Activated CD4-positive, CD25-positive, alpha-beta regulatory T cell treated with anti-CD3 and anti-CD28 coated beads, Interleukin-2, amount 50 U/mL, for 24 hours (primary cell): ENCODE measurements around the gene WIPF3.

Experiments
- ATAC-seq, 2 donors: fragments of 150-1000 bp; cut with Tn5 transposase; one replicate each; pipeline ENCODE4 v1.10.0; 2021; ENCODE audit warnings: mild to moderate bottlenecking in 1 of 2, moderate library complexity in 1 of 2

Gene WIPF3

DNA sequence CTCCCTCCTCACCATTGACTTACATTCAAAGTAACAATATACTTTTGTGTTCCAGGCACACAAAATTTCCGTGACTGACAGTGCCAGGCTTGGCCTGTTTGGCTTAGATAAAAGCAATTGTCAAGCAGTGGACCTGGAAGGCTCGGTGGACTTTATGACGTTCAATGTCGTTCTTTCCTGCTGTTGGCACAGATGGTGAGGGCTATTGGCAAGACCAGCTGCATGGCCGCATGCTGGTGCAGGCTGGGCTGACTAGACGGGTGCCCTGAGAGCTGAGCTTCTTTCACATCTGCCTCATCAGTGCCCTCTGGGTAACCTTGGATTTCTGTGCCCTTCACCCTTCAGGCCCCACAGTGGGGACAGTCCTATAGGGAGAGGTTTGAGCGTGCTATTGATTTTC, 45.2 kb downstream of the WIPF3 start:
- no peak for ATAC-seq

DNA sequence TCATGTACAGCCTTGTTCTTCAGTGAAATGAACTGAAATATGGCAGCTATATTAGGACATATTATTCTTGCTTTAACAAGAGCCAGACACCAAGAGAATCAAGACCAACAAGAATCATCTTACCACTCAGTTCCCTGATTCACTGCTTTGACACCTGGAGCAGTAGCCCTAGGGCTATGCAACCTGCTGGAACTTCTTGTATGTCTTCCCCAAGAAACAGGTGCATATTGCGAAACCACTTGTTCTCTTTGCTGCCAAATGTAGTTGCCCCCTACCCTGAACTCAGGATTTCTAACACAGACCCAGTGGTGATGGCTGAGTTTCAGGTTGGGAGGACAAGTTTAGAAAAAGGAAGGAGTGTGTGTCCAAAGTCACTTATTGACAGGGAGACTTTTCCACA, 46.1 kb downstream of the WIPF3 start:
- no peak for ATAC-seq

DNA sequence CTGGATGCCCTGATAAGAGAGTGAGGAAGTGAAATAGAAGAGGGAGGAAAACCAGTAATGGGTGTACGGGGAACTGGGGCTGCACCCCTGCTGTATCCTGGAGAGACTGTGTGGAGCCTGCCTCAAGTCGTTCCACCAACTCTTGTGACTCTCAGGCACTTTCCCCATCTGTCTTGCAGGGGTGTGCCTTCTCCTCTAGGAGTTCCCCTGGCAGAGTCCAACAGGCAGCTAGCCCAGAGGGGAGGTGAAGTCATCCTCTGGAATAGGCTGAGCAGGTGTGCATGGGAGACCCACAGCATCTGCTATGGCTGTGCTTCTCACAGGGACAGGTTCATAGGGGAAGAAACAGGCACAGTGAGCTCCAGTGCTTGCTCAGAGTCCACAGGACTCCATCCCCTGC, 46.8 kb downstream of the WIPF3 start:
- no peak for ATAC-seq

- ATAC-seq = no peak
These were observed 47.5 kb downstream of the WIPF3 start for GRCh38 chr7:29853789-29854188.

- ATAC-seq = no peak
These were observed 48.1 kb downstream of the WIPF3 start for GRCh38 chr7:29854257-29854938.

- ATAC-seq = no peak
These were observed 51.3 kb downstream of the WIPF3 start for GRCh38 chr7:29857654-29858053.

- ATAC-seq = no peak
These were observed 52.1 kb downstream of the WIPF3 start for GRCh38 chr7:29858191-29858951.

GRCh38 chr7:29859104-29859503, 52.8 kb downstream of the WIPF3 start:
- no peak for ATAC-seq

GRCh38 chr7:29859524-29860185, 53.3 kb downstream of the WIPF3 start:
- no peak for ATAC-seq

DNA sequence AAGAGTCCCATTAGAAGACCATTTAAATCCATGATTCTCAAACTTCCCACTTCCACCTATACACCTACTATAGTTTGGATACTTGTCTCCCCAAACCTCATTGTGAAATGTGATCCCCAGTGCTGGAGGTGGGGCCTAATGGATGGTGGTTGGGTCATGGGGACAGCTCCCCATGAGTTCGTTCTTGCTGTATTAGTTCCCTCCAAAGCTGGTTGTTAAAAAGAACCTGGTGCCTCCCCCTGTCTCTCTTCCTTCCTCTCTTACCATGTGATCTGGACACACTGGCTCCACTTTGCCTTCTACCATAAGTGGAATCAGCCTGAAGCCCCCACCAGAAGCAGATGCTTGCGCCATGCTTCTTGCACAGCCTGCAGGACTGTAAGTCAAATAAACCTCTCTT, 53.9 kb downstream of the WIPF3 start:
- ATAC-seq = no peak

GRCh38 chr7:29861884-29862283, 55.6 kb downstream of the WIPF3 start:
- no peak for ATAC-seq

DNA sequence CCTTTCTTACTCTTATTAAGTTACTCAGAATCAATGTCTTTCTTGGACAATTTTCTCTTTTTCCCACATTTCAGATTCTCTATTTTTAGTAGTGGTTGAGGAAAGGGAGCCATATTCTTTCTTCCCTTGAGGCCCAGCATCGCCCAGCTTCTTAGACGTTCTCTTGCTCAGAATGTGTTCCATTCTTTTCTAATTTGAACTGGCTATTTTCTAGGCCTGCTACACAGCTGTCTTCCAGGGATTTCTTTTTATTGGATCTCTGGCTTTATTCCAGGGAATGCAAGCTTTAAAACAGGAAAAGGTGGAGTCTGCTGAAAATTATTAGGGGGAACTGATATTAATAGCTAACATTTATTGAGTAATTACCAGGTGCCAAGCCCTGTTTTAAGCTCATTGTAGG, 58.3 kb downstream of the WIPF3 start:
- no peak for ATAC-seq

GRCh38 chr7:29865526-29865925, 59.2 kb downstream of the WIPF3 start:
- no peak for ATAC-seq

- no peak for ATAC-seq
These were observed 60.2 kb downstream of the WIPF3 start for GRCh38 chr7:29866490-29866930.

- ATAC-seq = no peak
These were observed 65.6 kb downstream of the WIPF3 start for GRCh38 chr7:29871787-29872398.

DNA sequence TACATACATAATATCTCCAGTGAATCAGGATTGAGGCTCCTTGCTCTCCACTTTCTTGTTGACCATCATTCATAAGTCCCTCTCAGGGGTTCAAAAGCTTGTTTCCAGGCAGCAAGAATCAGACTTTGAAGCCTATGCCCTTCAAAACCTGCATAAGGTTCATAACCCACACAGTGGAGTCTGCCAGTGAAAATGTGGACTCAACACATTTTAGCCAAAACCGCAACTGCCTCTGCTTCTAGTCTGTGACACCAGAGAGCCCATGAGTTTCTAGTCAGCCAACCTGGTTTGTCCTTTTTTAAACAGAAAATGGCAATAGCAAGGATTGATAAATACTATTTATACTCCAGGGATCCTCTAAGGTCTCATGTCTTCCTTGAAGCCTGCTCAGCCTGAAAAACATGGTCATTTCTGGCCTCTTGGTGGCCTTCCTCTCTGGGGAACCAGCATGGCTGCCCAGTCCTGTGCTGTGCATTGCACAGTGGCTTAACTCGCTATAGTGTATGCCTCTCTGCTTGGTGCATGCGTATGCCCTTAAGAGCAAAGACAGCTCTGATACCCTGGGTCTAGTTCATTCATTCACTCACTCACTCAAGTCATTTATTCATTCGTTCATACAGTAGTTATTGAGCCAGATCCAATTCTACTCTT, 67.5 kb downstream of the WIPF3 start:
- ATAC-seq = no peak

- ATAC-seq = no peak
These were observed 69.4 kb downstream of the WIPF3 start for GRCh38 chr7:29875741-29876140.

- ATAC-seq = no peak
These were observed 70.9 kb downstream of the WIPF3 start for GRCh38 chr7:29877196-29877595.

GRCh38 chr7:29878081-29878688, 71.9 kb downstream of the WIPF3 start:
- ATAC-seq = no peak

DNA sequence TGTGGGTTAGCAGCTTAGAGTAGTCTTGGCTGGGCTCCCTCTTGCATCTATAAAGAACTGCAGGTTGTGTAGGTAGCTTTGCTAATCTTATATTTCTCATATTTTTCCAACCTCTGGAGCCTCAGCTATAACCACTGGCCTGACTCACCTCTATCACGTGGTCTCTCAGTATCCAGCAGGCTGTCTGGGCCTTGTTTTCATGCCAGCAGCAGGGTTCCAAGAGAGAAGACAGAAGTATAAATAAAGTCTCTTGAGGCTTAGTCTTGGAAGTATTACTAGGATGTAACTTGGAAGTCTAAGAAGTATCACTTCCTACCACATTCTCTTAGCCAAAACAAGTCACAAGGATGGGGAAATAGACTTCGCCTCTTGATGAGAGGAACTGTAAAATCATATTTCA, 73.3 kb downstream of the WIPF3 start:
- ATAC-seq = peak in 1 of 2 donors; percentile 20

DNA sequence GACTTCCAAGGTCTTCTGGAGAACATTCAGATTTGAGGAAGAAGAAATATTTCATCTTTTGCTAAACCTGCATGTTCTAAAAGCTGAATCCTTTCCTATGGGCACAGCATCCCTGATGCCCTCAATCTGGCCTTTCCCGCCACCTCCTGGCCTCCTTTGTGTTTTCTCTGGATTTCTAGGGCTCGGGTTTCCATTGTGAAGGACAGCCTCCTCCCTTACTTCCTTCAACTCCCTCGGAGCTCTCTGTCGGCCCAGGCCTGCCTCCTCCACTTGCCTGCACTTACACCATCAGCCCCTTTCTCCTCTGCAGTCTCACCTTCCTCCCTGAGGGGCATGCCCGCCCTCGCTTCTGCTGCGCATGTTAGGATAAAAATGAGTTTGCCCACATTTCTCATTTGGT, 75.4 kb downstream of the WIPF3 start:
- ATAC-seq = no peak

- ATAC-seq = no peak
These were observed 76.2 kb downstream of the WIPF3 start for GRCh38 chr7:29882481-29882880.
